GM21526 (cell line): ENCODE results near the gene LENEP.

Experiments used
- ATAC-seq: cut with Tn5 transposase; IDR thresholded peaks from one replicate; pipeline ENCODE4 v1.9.1; 2021; ENCODE audit warnings: moderate library complexity; ENCODE audit not compliant: unreplicated experiment, low FRiP score

Gene LENEP

DNA sequence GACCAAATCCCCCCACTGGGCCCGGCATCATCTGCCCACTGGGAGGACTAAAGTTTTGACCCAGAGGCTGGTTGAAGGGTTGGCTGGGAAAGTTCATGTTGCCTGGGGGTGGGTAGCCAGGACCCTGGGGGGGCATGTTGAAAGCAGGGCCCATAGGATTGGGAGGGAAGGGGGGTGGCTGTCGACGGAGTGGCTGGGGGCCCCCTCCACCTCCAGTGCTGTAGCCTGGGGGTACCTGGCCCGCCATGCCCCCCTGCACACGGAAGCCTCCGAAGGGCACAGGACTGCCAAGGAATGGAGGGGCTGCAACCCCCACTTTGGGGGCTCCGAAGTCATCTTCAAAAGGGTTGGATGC lies 34.0 kb upstream of the LENEP start:
- ATAC-seq = no peak

DNA sequence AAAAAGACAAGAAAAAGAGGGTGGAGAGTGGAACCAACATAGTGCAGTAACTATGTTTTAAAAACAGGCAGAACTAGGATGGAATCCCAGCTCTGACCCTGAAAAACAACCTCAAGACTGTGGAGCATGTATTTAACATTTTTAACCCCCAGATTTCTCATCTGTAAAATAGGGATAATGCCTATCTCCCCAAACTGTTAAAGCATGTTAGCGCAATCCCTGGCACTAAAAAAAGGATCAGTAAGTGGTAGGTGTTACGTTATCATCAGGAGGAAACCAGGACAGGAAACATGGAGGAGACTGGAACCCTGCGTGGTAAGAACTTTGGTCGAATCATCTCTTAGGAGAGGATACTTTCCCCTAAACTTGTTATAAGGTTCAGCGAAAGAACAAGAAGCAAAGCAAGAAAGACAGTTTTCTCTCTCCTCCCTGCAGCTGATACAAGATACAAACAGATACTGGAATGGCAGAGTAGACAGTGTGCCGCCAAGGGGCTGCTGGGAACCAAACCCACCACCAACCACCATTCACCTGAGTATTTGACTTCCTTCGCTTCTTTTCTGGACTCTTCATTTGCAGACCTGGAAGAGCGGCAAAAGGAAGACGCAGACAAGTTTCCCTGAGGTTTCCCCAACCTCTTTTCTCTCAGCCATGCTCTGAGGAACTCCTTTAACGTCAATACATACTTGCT lies 32.8 kb upstream of the LENEP start:
- no peak for ATAC-seq

DNA sequence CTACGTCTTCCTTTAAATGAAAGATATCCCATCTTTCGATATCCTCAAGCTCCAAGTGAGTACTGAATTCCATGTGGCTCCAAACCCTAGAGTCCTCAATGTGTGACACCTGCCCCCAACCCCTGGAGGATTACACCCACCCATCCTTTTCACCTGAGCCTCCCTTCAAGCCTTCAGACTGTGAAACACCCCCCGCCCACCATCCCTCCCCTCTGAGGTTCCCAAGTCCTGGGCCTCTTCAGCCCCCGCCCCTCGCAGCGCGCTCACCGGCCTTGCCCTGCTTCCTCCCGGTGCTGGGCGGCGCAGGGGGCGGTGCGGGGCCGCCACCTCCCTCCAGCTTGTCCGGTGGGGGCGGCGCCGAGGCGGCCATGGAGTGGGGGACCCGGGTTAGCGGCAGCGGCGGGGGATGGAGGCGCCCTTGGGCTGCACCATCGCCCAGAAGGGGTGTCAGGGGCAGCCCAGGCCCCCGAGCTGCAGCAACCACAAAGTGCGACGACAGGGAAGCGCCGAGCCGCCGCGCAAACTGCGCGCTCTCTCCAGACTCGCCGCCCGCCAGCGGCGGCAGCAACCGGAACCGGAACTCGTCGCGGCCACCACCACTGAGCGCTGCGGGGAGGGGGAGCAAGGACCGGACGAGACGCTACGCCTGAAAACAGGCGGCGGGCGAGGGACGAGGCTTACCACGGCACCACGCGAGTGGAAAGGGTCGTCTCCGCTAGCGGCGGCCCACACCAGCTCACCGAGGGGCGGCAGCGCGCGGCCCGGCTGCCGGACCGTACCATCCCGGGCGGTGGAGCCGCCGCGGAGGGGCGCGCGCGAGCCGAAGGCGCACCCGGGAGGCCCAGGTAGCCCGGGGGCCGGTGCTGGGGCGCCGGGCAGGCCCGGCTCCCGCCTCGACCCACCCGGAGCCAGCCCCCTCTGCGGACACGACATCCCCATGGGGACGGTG lies 31.9 kb upstream of the LENEP start, which contains the start of gene PYGO2:
PYGO2 (minus strand) TSS at position 576 of the 949 bp plus-strand sequence; CDS start at position 370, 206 bp downstream.
- peak; percentile 52 for ATAC-seq

DNA sequence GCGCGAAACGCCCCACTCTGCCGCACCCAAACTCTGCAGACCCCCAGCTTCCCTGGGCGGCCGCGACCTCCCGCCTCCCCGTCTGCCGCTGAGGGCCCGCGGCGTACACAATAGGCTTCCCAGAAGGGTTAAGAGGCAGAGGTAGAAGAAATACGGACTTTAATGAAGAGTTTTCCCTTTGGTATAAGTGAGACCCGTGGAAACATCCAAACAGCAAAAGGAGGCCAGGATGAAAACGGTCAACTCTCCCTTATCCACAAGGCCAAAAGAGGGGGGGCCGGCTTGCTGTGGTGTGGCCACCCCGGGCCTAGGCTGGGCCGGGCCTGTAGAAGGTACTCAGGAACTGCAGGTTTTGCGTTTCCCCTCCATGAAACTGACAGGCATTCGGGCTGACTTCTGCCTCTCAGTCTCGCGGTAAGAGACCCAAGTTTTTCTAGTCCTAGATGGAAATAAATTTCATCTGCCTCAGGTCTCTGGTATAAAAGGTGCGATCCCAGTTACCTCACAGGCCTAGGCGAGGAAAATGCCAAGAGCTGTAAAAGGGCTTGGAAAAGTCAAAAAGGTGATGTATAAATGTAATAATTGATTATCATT lies 31.1 kb upstream of the LENEP start:
- no peak for ATAC-seq

DNA sequence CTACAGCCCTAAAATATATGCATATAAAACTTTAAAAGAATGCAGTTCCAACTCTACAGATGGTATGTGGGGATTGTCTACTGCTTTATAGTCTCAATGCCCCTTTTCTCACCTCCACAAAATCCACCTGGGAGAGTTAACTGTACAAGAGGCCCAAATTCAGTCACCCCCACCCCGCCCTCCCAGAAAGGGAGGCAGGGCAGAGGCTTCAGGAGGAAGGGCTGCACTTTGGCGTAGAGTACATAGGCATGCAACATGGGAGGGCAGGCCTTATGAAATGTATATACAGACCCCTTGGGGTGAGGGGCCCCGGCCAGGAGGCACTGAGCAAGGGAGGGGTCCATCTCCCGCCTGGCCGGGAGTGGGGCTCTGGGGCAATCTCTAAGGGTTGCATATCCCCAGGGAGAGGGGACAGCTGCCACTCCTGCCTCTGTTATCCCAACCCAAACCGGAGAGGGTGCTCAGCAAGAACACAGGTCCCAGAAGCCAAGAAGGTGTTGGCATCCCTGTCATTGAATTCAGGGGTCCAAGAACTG lies 30.5 kb upstream of the LENEP start:
- no peak for ATAC-seq

DNA sequence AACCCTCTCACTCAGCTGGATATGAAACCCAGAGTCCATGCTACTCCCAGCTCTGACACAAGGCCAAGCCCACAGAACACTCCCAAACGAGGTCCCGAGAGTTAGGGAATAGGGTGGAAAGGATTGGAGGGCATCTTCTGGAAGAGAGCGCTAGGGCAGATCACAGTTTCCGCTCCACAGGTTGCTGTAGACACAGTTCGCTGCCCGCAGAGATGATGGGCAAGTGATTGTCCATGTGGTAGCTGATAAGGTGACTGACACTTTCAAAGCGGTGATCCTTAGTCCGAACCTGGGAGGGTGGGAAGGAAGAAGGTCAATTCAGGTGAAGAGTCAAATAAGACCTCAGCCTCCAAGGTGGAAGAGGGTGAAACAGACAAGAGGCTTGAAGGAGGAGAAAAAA lies 29.7 kb upstream of the LENEP start:
- ATAC-seq = no peak

DNA sequence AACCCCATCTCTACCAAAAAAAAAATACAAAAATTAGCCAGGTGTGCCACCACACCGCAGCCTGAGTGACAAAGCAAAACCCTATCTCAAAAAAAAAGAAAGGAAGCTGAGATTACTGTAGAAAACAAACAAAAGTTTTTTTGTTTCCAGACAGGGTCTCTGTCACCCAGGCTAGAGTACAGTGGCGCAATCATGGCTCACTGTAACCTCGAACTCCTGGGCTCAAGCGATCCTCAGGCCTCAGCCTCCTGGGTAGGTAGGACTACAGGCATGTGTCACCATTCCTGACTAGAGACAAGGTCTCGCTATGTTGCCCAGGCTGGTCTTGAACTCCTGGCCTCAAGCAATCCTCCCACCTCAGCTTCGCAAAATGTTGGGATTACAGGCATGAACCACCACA lies 29.0 kb upstream of the LENEP start:
- ATAC-seq = no peak

DNA sequence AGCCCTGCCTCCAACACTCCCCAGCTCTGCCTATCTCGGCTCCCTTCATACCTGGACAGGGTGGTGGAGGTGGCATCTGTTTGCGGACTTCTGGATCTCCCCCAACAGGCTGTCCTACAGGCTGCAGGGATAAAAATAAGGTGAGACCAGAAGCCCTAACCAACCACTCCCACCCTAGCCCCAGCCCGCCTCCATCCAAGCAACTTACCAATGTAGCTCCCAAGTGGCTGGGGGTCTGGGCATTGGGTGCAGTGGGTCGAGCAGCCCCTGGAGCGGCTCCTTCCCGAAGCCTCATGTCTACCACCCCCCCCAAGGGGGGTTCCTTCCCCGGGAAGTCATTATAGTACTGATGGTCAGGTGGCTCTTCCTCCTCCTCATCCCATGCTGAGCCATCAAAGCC lies 27.3 kb upstream of the LENEP start:
- ATAC-seq = no peak

DNA sequence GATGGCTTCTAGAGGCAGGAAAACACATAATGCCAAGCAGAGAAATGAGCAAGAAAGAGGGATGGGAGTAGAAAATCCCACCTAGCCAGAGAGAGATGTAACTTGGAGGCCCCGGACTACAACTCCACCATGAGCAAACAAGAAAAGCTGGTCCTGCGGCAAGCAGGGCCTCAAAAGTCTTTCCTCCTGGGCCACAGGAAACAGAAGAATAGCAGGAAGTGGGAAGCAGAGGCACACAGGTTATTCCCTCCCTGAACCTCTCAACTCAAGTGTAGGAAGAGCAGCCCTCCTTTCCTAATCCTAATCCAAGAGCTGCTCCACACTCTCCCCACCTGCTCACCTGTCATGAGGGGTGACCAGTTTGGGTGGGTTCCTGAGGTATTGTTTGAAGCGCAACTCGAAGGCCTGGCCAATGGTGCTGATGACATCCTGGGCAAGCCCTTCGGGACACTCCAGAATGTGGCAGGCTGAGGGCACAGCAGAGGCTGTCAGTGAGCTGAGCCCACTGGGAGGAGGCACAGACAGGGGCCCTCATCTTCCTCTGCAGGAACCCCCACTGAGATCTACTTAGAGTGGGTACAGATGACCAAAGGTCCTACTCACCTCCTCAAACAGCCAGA lies 25.9 kb upstream of the LENEP start:
- no peak for ATAC-seq

DNA sequence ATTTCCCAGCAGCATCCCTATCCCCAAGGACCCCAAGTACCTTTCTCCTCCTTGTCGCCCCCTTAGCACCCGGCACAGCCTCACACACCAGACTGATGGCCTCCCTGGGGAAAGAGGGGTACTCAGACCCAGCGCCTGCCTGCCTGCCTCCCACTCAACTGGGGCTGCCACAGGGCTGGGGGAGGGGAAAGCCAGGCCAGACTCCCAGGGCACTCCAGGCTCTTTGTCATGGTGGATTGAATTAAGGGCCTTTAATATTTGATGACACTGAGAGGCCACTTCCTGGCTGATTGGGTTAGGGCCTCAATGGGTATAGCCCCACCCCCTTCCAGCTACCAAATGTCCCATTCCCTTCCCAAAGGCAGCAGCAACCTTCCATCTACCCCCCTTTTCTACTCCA lies 24.7 kb upstream of the LENEP start:
- no peak for ATAC-seq

DNA sequence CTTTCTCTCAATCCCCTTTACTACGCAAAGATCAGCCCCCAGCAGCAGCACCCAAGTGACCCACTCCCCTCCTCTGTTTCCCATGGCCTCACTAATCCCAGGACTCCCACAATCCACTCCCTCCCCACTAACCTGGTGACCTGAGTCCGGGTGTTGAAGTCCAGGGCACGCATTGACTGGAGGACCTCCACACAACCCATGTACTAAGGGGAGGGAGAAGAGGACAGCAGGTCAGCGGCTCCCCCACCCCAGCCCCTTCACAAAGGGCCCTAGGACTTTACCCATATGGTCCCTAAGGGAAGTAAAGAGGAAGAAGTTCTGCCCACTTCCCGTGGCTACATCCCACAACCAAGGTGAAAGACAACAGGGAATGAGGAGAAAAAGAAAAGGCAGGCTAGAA lies 24.1 kb upstream of the LENEP start:
- no peak for ATAC-seq

DNA sequence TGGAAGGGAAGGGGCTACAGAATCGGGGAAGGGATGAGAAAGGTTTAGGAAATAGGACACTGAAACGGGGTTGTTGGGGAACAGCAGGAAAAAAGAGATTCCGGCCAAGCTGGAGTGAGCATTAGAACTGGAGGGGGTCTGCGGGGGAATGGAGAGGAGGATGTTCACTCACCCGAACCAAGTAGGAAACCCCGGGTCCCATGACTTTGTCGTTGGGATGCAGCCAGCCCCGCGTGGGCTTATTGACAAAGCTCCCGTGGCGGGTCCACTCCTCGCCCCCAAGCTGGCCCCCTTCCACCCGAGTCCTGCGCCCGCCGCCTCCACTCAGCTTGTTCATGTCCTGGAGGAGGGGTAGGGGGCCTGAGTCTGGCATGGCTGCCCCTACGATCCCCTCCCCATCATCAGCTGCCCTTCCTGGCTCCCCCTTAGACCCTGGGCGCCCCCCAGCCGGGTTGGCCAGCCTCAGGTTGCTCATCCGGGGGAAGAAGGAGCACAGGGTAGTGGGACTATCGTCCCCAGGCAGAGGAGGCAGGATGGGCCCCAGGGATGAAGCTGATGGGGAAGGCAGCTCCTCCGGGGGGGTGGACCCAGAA lies 23.4 kb upstream of the LENEP start:
- no peak for ATAC-seq

DNA sequence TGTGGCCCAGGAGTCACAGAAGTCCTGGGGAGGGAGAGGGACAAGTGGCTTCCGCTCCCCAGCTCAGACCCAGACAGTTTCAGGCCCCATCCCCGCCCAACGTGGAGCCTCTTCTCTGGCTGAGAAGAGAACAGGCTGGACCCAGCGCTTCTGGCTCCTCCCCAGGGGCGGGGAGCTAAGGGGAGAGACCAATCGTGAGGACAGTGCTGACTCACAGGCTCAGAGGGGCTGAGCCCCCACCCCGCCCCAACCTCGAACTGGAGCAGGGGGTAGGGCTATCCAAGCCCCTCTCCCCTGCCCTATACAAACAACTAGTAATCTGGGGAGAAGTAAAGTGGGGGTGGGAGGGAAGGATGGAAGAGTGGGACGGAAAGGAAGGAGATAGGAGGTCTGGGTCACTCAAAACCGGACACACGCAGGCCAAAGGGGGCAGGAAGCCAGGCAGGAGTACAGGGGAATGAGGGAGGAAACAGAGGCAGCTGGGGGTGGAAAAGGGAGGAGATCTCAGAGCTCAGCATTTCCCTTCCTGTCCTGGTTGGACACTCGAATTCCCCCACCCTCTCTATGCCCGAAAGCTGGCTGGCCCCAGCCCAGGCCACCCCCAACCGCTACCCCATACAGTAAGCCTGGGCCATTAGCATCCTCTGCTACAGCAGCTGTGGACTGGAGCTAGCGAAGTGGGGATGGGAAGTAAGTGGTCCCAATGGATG lies 22.6 kb upstream of the LENEP start, which contains the start of gene SHC1:
SHC1 (minus strand) TSS at position 117 of the 710 bp plus-strand sequence. CDS start 221 bp downstream, outside the sequence.
- no peak for ATAC-seq

DNA sequence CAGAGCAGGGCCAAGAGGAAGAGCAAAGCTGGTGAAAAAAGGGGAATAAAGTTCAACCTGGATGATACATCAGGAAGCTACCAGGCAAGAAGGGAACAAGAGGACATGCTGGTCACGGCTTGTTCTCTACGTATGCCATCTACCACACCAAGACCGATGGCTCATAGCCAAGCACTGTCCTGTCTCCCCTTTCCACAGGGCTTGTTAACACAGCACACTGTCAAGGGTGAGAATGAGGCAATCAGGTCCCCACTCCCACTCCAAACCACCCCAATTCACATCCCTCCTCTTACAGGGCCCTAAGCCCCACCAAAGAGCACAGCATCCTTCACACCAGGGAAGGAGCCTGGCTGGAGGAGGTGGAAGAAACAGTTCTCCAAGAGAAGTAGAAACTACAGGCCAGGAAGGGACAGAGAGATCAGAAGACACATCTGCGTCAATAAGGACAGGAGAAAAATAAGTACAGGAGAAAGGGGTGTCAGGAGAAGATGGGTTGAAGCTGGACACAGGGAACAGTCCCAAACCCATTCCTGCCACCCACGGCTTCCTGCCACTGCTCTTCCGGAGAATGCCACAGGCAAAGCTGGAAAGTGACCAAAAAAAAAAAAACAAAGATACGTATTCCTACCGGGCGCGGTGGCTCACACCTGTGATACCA lies 21.9 kb upstream of the LENEP start:
- ATAC-seq = no peak

DNA sequence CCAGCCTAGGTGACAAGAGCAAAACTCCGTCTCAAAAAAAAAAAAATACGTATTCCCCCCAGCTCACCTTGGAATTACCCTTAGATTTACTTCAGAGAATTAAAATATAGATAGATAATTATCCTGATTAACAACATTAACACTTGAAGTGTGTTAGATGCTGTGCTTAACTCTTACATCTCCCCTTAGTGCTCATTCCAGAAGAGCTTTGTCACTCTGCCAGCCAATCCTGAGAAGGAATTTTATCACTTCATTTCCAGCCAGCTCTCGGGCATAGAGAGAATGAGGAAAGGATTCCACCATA lies 21.2 kb upstream of the LENEP start:
- no peak for ATAC-seq

DNA sequence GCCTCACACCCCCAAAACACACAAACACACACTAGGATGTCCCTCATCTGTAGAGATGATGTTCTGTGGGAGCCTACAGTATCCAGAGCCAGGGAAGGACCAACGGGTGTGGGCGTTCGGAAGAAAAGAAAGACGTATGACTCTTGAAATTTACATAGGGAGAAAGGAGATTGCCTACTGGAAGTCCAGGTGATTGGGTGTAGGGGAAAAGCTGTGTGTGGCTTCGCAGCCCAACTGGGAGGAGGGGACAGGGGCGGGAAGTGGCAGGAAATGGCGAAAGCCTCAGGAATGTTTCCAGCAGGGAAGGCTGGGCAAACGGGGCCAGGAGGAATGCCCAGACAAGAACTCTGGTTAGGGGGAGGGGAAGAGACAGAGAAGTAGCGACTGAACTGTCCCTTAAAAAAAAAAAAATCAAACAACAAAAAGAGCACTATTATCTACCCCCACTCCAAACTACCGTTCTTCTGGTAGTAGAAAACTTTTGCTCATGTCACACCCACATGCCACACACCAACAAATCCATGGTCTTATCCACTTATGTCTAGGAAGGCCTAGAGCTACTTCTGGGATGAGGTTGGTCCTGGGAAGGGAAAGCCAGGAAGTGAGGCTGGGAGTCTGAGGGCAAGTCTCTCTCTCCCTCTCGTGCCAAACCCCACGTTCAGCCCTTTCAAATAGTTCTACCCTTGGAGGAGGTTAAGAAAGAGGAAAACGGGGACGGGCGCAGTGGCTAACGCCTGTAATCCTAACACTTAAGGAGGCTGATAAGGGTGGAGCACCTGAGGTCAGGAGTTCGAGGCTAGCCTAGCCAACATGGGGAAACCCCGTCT lies 20.7 kb upstream of the LENEP start:
- ATAC-seq = no peak

DNA sequence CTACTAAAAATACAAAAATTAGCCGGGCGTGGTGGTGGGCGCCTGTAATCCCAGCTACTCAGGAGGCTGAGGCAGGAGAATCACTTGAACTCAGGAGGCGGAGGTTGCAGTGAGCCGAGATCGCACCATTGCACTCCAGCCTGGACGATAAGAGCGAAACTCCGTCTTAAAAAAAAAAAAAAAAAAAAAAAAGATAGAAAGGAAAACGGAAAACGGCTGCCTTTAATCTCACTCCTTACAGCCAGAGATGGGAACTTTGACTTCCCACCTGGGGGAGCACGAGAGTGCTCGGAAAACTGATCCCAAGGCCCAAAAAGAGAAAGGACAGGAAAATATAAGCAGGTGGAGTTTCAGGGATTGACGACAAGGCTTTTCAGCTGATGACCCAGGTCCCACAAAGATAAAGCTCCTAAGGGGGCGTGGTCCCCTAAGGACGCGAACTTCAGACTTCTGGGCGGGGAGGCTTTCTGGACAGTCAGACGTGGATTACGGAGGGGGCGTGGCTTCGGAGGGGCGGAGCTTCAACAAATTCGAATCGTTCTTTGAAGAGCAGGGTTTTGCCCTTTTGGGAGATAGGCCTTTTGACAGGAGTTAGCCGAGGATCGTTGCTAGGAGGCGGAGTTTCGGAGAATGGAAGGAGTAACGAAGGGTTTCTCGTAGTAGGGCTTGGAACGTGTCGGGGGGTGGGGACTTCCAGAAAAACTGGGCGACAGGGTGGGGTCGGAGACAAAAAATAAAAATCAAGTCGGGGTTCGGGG lies 19.9 kb upstream of the LENEP start:
- ATAC-seq = peak; percentile 26
